Naive B cell (primary cell): ENCODE measurements around the gene KHDC1. TPM values are rescaled to one million over a fixed set of nuclear protein-coding genes. Genes with fewer than 3 reads are reported as not detected.
"Not testable (repeated sequence)": the region's sequence is repeated elsewhere in the genome, so short reads cannot be mapped to it uniquely, and the experiment has no call there.

Source experiments
- ATAC-seq, 2 donors: fragments of 150-1000 bp; cut with Tn5 transposase; 2 replicates each; pipeline ENCODE4 v1.10.0; 2021; ENCODE audit warnings: low read depth in 2 of 2, mild to moderate bottlenecking in 2 of 2, moderate library complexity in 2 of 2
- DNase-seq: peaks from one replicate; pipeline ENCODE4 v3.0.0; 2022
- H3K27ac Mint-ChIP-seq, 6 donors: one replicate each; pipeline ENCODE4 v1.8.0; 2020 to 2022; ENCODE audit warnings: mild to moderate bottlenecking in 6 of 6, mixed read lengths in 6 of 6, moderate library complexity in 5 of 6, inconsistent platforms in 2 of 6
- H3K27me3 Mint-ChIP-seq, 3 donors: one replicate each; pipeline ENCODE4 v1.8.0; 2021 to 2022; ENCODE audit warnings: mixed read lengths in 3 of 3, mild to moderate bottlenecking in 1 of 3
- H3K36me3 Mint-ChIP-seq, 2 donors: one replicate each; pipeline ENCODE4 v1.8.0; 2020 to 2022; ENCODE audit warnings: mixed read lengths in 2 of 2, inconsistent platforms in 1 of 2, mild to moderate bottlenecking in 1 of 2
- H3K4me1 Mint-ChIP-seq, 3 donors: one replicate each; pipeline ENCODE4 v1.8.0; 2020 to 2022; ENCODE audit warnings: mixed read lengths in 3 of 3, inconsistent platforms in 1 of 3, mild to moderate bottlenecking in 1 of 3, moderate library complexity in 1 of 3
- H3K4me3 Mint-ChIP-seq, 8 donors: one replicate each; pipeline ENCODE4 v1.8.0; 2020 to 2022; ENCODE audit warnings: mild to moderate bottlenecking in 8 of 8, mixed read lengths in 8 of 8, moderate library complexity in 8 of 8, inconsistent platforms in 2 of 8
- H3K9me3 Mint-ChIP-seq, 7 donors: one replicate each; pipeline ENCODE4 v1.8.0; 2020 to 2022; ENCODE audit warnings: mixed read lengths in 7 of 7, mild to moderate bottlenecking in 5 of 7, inconsistent platforms in 2 of 7, moderate library complexity in 1 of 7
- polyA plus RNA-seq, 6 donors: library from polyadenylated mRNA; unstranded; fragments of 300-500 nt; fragmentation: Illumina TruSeq; gene quantifications; one replicate each; pipeline ENCODE4 v1.2.3, GENCODE V29; 2021; ENCODE audit warnings: low read depth in 6 of 6

KHDC1 gene, protein sequence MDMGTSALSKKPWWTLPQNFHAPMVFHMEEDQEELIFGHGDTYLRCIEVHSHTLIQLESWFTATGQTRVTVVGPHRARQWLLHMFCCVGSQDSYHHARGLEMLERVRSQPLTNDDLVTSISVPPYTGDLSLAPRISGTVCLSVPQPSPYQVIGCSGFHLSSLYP
- polyA plus RNA-seq = 10 to 100 TPM in 1 of 6 donors, 1 to 10 TPM in 4, under 1 TPM in 1; 0.48 to 11.4 (median 2.6) TPM

DNA sequence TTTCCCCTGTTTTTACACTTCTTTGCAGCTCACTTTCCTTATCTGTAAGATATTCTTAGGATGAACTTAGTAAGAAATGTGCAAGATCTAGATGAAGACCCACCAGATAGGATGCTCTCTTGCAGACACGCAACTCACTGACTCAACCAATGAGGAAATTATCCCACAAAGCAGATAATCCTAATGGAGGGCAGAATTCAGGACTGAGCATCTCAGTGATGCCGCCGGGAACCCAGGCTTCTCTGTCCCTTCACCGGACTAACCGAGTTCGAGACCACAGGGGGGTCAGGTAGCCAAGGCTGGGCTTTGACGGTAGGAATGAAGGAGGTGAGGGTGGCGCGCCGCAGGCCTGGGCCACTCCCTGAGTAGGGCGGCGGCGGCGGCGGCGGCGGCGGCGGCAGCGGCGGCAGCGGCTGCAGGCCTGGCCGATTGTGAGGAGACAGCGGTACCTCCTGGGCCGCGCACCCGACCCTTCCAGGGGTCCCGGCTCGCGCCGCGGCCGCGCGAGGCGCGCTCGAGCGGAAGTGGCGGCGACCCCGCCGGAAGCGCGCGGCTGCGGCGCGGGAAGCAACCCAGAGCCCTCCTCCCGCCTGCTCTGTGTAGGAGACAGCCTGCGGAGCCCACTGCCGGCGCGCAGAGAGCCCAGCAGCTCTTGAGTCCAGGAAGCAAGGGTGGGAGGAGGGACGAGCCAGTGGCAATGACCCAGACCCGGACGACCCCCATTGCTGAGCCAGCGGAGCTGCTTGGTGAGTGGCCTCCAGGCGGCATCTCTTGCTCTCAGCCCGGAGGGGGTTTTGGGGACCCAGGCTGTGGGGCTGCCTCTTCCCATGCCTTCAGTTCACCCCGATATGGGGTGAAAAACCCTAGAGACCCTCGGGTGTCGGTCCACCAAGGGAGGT, at the start of gene KHDC1:
KHDC1 (minus strand) TSS at position 526 of the 899 bp plus-strand sequence. CDS start 20,679 bp downstream, outside the sequence.
- Mint-ChIP-seq H3K36me3 (no peaks in the 10 kb centered on the region), H3K4me3 (peak within 1 kb of the TSS; percentile 84 to 96 (median 89)), H3K4me1 (peaks cover 8 to 31% (median 21%) of the 10 kb centered on the region in 3 donors), H3K9me3 (no peaks in the 10 kb centered on the region), H3K27me3 (no peaks in the 10 kb centered on the region), H3K27ac (peak within 1 kb of the TSS; percentile 14 to 89 (median 38))
- peak; percentile 85 to 86 for ATAC-seq
- DNase-seq = peak; percentile 47

DNA sequence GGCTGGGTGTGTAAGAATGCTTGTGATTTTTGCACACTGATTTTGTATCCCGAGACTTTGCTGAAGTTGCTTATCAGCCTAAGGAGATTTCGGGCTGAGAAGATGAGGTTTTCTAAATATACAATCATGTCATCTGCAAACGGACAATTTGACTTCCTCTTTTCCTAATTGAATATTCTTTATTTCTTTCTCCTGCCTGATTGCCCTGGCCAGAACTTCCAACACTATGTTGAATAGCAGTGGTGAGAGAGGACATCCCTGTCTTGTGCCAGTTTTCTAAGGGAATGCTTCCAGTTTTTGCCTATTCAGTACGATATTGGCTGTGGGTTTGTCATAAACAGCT, 47.5 kb upstream of the KHDC1 start:
- H3K4me1 Mint-ChIP-seq = peaks cover 17 to 24% (median 19%) of the 10 kb centered on the region in 3 donors
- DNase-seq, H3K36me3 Mint-ChIP-seq, H3K9me3 Mint-ChIP-seq: not testable (repeated sequence)
- H3K27me3 Mint-ChIP-seq = peaks cover 16 to 27% (median 18%) of the 10 kb centered on the region in 3 donors
- H3K4me3 Mint-ChIP-seq = peak overlapping the region; percentile 95 to 100 (median 98)
- ATAC-seq = peak in 1 of 2 donors; percentile 7
- H3K27ac Mint-ChIP-seq = peak overlapping the region in 5 of 6 donors; percentile 19 to 92 (median 55)

DNA sequence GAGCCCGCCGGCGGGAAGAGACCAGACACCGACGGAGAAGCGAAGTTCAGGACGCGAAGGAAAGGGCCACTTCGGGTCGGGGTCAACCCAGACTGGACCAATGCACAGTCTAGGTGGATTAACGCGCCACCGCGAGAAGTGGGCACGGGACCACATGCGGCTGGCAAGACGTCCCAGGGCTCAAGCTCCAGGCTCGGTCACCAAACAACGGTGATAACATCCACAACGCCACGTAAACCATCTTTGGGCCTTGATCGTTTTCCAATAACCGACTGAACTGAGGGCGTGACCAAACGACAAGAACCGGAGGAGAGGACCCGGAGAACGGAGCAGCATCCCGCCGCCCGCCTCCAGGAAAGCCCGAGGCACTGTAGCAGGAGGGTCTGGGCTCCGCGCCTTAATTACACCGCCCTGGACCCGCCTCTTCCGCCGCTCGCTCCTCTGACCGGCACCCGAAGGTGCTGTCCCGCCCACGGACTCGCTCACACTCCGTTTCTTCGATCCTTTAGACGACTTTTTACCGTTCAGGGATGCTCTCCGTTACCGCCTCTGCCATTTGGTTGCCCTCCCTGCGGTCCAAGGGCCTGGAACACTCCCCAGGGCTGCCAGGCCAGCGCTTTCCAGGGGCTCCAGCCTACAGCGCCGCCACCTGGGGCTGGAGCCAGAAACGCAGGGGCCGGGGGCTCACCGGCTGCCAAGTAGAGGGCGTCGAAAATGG, 46.9 kb upstream of the KHDC1 start:
- DNase-seq = peak; percentile 47
- Mint-ChIP-seq H3K27me3 (peaks cover 10 to 22% (median 13%) of the 10 kb centered on the region in 3 donors), H3K4me1 (peaks cover 11 to 19% (median 19%) of the 10 kb centered on the region in 3 donors), H3K36me3 (no peaks in the 10 kb centered on the region), H3K27ac (peak overlapping the region; percentile 28 to 96 (median 84)), H3K9me3 (no peaks in the 10 kb centered on the region), H3K4me3 (peak overlapping the region; percentile 95 to 100 (median 98))
- ATAC-seq = peak; percentile 81 to 86

DNA sequence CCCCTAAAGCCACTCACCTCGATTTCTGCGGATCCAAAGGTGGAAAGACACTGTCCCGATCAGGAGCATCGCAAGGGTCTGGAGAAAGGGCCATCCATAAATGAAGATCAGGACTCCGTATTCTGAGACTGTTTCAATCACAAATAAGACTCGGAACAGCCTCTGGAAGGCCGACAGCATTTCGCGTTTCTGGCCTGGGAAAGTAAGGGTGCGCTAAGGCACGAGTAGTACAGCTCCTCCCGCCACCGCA, 46.5 kb upstream of the KHDC1 start:
- Mint-ChIP-seq H3K9me3 (no peaks in the 10 kb centered on the region), H3K27me3 (peaks cover 8 to 17% (median 13%) of the 10 kb centered on the region in 3 donors), H3K27ac (peak overlapping the region in 5 of 6 donors; percentile 75 to 92 (median 82)), H3K4me3 (peak overlapping the region; percentile 95 to 100 (median 98)), H3K4me1 (peaks cover 11 to 19% (median 19%) of the 10 kb centered on the region in 3 donors), H3K36me3 (no peaks in the 10 kb centered on the region)
- no peak for DNase-seq
- ATAC-seq = peak in 1 of 2 donors; percentile 31

DNA sequence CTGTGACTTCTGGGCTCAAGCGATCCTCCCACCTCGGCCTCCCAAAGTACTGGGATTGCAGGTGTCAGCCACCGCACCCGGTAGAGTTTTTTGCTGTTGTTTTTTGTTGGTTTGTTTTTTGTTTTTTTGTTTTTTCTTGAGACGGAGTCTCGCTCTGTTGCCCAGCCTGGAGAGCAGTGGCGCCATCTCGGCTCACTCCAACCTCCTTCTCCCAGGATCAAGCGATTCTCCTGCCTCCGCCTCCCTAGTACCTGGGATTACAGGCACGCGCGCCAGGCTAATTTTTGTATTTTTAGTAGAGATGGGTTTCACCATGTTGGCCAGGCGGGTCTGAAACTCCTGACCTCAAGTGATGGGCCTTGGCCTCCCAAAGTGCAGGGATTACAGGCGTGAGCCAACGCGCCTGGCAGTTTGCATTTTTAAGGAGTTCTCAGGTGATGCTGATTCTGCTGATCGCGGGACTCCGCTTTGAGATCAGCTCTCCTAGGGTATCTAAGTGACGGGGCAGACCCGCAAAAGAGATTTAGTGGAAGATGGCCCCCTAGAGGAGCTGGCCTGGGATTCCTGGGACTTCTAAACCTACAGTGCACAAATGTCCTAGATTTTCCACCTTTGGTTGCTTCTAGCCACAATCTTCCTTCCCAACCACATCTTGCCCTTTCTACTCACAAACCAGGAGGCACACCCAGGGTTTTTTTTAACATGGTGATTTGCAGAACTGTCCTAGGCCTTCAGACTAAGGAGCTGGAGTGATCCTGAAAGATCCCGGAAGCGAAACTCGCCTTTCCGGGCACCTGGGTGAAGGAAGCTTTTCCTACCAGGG, 45.9 kb upstream of the KHDC1 start:
- Mint-ChIP-seq H3K4me1 (peaks cover 12 to 22% (median 19%) of the 10 kb centered on the region in 3 donors), H3K27me3 (peaks cover 6 to 14% (median 9%) of the 10 kb centered on the region in 3 donors), H3K4me3 (peak overlapping the region; percentile 95 to 100 (median 98)), H3K9me3 (no peaks in the 10 kb centered on the region), H3K27ac (peak overlapping the region in 4 of 6 donors; percentile 75 to 92 (median 80)), H3K36me3 (no peaks in the 10 kb centered on the region)
- ATAC-seq (no peak), DNase-seq (no peak)

DNA sequence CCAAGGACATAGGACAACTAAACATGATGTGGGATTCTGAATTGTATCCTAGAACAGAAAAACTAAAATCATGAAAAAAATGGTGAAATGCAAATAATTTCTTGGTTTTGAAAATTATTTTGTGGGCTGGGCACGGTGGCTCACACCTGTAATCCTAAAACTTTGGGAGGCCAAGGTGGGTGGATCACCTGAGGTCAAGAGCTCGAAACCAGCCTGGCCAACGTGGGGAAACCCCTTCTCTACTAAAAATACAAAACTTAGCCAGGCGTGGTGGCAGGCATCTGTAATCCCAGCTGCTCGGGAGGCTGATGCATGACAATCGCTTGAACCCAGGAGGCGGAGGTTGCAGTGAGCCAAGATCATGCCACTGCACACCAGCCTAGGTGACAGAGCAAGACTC, 40.8 kb upstream of the KHDC1 start:
- H3K36me3 Mint-ChIP-seq, DNase-seq, H3K27ac Mint-ChIP-seq, H3K27me3 Mint-ChIP-seq, H3K9me3 Mint-ChIP-seq: not testable (repeated sequence)
- Mint-ChIP-seq H3K4me3 (peak overlapping the region in 1 of 8 donors; percentile 51), H3K4me1 (peaks cover 14 to 20% (median 16%) of the 10 kb centered on the region in 3 donors)
- ATAC-seq = peak; percentile 9 to 20

DNA sequence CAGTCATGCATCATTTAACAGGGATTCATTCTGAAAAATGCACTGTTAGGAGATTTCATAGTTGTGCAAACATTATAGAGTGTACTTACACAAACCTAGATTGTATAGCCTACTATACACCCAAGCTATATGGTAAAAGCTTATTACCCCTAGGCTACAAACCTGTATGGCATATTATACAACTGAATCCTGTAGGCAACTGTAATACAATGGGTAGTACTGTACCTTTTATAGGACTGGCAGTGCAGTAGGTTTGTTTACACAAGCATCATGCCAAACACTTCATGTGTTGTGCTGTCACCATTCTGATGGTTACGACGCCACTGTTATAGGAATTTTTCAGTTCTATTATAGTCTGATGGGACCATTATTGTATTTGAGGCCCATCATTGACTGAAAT, 39.3 kb upstream of the KHDC1 start:
- DNase-seq (no peak), ATAC-seq (no peak)
- no peak overlapping the region for H3K27ac Mint-ChIP-seq
- H3K9me3 Mint-ChIP-seq = peaks cover 0 to 7% (median 0%) of the 10 kb centered on the region in 7 donors
- H3K4me1 Mint-ChIP-seq = peaks cover 14 to 19% (median 18%) of the 10 kb centered on the region in 3 donors
- peaks cover 0 to 8% of the 10 kb centered on the region in 2 donors for H3K36me3 Mint-ChIP-seq
- H3K4me3 Mint-ChIP-seq = no peak overlapping the region
- peaks cover 0 to 7% (median 0%) of the 10 kb centered on the region in 3 donors for H3K27me3 Mint-ChIP-seq

DNA sequence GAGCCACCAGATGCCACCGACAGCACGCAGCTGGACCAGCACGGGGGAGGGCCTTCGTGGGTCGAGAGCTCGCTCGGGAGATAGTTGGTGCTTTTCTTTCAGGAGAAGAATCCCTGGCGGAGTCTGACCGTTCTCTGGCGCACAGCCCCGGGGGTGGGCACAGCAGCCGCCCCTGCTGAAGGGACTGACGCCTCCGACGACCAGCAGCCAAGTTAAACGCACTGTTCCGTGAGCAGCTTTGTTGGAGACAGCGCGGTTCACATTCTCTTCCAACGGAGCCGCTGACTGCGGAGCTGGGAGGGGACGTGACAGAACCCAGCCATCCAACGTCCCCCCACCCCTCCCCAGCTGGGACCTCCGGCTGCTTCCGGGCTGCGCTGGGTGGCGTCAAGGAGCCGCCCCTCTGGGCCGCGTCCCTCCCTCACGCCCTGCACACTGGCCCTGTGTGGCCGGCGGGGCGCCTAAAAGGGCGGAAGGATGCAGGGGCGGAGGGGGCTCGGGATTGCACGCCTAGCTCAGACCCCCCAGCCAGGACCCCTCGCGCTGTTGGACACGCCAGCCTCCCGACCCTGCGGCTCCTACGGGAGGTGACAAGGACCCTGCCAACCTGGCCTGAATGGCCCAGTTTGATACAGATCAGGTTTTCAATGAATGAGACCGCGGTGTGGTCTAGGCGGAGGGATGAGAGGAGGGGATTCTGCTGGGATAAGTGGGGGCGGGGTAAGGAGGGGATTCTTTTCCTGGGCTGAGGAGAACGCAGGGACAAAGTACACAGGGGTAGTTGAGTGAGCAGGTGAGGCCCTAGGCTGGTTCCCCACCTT, 36.4 kb upstream of the KHDC1 start:
- Mint-ChIP-seq H3K27ac (peak overlapping the region in 1 of 6 donors; percentile 24), H3K9me3 (peaks cover 0 to 7% (median 0%) of the 10 kb centered on the region in 7 donors), H3K36me3 (peaks cover 0 to 8% of the 10 kb centered on the region in 2 donors), H3K27me3 (peaks cover 0 to 7% (median 0%) of the 10 kb centered on the region in 3 donors), H3K4me1 (peaks cover 14 to 19% (median 18%) of the 10 kb centered on the region in 3 donors), H3K4me3 (peak overlapping the region in 3 of 8 donors; percentile 9 to 48 (median 39))
- DNase-seq (no peak), ATAC-seq (no peak)

DNA sequence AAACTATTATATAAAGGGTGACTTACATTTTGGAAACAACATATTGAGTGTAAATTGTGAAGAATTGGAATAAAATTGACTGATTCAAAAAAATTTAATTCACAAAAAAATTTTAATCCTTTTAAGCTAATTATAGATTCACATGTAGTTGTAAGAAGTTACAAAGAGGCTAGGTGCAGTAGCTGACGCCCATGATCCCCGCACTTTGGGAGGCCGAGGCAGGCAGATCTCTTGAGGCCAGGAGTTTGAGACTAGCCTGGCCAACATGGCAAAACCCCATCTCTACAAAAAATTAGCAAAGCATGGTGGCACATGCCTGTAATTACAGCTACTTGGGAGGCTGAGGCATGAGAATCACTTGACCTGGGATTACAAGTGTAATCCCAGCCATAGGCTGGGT, 30.3 kb upstream of the KHDC1 start:
- H3K4me1 Mint-ChIP-seq = no peaks in the 10 kb centered on the region
- H3K27ac Mint-ChIP-seq = peak overlapping the region in 1 of 6 donors; percentile 26
- peaks cover 0 to 2% (median 0%) of the 10 kb centered on the region in 7 donors for H3K9me3 Mint-ChIP-seq
- no peaks in the 10 kb centered on the region for H3K36me3 Mint-ChIP-seq
- DNase-seq = no peak
- ATAC-seq = no peak
- H3K4me3 Mint-ChIP-seq = no peak overlapping the region
- H3K27me3 Mint-ChIP-seq = no peaks in the 10 kb centered on the region

DNA sequence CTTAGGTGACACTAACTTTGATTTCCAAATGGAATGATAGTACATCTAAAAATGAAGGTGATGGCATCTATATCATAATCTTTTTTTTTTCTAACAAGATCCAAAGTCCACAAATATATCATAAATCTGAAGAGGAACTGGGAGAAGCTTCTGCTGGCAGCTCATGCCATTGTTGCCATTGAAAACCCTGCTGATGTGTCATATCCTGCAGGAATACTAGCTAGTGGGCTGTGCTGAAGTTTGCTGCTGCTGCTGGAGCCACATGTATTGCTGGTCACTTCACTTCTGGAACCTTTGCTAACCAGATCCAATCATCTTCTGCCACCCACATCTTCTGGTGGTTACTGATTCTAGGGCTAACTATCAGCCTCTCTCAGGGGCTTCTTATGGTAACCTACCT, 27.4 kb upstream of the KHDC1 start:
- DNase-seq (no peak), ATAC-seq (no peak)
- no peak overlapping the region for H3K4me3 Mint-ChIP-seq
- no peaks in the 10 kb centered on the region for H3K36me3 Mint-ChIP-seq
- no peaks in the 10 kb centered on the region for H3K4me1 Mint-ChIP-seq
- H3K27ac Mint-ChIP-seq = peak overlapping the region in 1 of 6 donors; percentile 47
- H3K27me3 Mint-ChIP-seq = no peaks in the 10 kb centered on the region
- H3K9me3 Mint-ChIP-seq = peaks cover 0 to 2% (median 0%) of the 10 kb centered on the region in 7 donors

DNA sequence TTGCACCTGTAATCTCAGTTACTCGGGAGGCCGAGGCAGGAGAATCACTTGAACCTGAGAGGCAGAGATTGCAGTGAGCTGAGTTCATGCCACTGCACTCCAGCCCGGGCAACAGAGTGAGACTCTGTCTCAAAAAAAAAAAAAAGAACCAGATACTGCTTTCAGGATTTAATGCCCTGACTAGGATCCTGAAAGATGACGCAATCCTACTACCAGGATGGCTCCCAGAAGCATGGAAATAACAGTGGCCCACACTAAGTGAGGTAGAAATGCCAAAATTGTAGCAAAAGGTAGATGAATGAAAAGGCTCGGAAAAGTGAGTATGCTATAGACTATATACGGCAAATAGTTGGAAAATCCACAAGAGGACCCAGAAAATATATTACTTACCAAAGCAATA, 23.8 kb upstream of the KHDC1 start:
- H3K27me3 Mint-ChIP-seq = no peaks in the 10 kb centered on the region
- DNase-seq = no peak
- no peak for ATAC-seq
- no peak overlapping the region for H3K27ac Mint-ChIP-seq
- no peaks in the 10 kb centered on the region for H3K36me3 Mint-ChIP-seq
- no peak overlapping the region for H3K4me3 Mint-ChIP-seq
- H3K9me3 Mint-ChIP-seq = no peaks in the 10 kb centered on the region
- H3K4me1 Mint-ChIP-seq = peaks cover 0 to 7% (median 0%) of the 10 kb centered on the region in 3 donors

DNA sequence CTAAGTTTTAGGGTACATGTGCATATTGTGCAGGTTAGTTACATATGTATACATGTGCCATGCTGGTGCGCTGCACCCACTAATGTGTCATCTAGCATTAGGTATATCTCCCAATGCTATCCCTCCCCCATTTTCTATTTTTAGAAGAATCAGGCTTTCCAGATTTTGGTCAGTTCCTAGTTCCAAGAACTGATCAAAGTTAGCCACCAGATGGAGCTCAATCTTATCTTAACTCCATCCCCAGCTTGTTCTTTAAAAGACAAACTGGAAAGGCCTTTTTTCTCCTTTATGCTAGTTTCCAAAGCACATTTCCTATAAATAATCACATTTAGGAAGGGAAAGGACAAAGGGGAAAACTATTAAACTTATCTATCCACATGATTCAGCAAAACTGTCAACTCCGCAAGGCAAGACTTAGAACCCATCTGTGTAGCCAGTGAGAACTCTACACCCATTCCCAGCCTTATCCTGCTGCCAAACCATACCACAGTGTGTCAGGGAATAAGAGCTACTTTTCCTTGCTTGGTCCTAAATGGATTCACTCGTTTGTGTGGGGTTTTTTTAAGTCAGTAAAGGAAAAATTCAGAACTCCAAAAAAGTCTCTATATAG, 22.8 kb upstream of the KHDC1 start:
- H3K9me3 Mint-ChIP-seq = no peaks in the 10 kb centered on the region
- no peak overlapping the region for H3K4me3 Mint-ChIP-seq
- ATAC-seq = no peak
- H3K36me3 Mint-ChIP-seq = no peaks in the 10 kb centered on the region
- peak overlapping the region in 1 of 6 donors; percentile 7 for H3K27ac Mint-ChIP-seq
- H3K4me1 Mint-ChIP-seq = peaks cover 0 to 7% (median 0%) of the 10 kb centered on the region in 3 donors
- H3K27me3 Mint-ChIP-seq = no peaks in the 10 kb centered on the region
- no peak for DNase-seq
